Activated CD4-positive, alpha-beta T cell treated with anti-CD3 and anti-CD28 coated beads, Interleukin-2, amount 50 U/mL, for 48 hours (primary cell): Measurements from ENCODE around the gene CCDC74A.
"Not testable (repeated sequence)": the region's sequence is repeated elsewhere in the genome, so short reads cannot be mapped to it uniquely, and the experiment has no call there.

Experiments used
- DNase-seq, 2 experiments: peaks; one replicate each; pipeline ENCODE4 v3.0.0-alpha.2; 2020

CCDC74A gene

DNA sequence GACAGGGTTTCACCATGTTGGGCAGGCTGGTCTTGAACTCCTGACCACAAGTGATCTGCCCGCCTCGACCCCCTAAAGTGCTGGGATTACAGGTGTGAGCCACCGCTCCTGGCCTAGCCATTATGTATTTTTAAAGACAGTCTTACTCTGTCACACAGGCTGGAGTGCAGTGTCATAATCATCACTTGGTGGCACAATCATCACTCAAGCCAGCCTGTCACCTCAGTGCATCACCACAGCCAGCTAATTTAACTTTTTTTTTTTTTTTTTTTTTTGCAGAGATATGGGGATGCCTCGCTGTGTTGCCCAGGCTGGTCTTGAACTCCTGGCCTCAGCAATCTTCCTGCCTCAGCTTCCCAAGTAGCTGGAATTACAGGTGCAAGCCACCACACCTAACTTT lies 24.1 kb upstream of the CCDC74A start:
- DNase-seq: not testable (repeated sequence)

GRCh38 chr2:131504082-131504750 lies 23.5 kb upstream of the CCDC74A start:
- DNase-seq: not testable (repeated sequence)

DNA sequence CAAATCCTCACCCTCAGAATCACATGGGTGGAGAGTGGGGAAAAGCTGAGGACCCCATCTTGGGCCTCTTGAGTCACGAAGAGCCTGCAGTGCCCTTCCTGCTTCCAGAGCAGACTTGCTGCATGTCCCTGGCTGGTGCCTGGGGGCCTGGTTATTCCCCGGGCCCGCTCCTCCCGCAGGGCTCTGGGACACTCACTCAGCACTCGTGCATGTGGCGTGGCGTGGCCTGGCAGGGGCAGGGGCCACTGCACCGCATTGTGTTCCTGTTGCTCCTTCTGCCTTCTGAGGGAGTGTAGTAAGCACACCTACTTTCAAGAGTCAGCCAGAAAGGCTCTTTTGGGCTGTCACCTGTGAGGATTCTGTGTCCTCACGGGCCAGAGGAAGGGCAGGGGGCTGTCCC lies 18.1 kb upstream of the CCDC74A start:
- DNase-seq: no peak

GRCh38 chr2:131511291-131511968 lies 16.3 kb upstream of the CCDC74A start:
- DNase-seq: not testable (repeated sequence)

DNA sequence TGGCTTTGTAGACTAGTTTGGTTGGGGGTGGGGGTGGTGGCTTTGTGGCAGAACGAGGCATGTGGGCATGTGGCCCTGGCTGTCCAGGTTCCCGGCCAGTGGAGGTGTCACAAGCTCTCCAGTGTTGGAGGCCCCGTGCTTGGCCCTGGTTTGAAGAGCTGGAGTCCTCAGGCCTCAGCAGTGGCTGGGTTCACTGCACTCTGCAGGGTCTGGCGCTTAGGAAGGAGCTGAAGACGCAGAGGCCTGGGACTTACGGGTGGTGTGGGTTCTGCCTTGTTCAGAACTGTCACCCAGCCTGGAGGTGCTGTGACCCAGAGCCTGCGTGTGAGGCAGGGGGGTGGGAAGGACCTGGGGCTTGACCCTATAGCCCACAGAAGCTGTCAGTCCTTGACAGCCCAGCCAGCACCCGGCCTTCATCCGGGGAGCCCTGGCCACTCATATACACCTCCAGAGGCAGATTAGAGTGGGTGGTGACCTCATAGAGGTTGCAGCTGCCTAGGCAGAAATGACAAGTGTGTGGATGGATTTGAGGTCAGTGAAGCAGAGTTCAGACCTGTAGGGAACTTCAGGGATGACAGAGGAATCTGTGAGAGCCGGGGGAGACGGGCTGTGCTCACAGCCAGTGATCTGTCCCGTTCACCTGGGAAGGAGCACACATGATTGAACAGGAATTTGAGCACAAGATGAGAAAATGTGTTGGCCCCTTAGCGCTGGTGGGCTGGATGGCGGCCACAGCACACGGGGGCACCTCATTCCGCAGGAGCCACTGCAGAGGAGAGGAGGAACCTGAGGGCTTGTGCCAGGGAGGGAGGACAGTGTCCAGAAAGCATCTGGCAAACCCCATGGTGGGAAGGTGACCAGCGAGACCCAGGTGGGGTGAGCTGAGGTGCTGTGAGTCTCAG lies 15.5 kb upstream of the CCDC74A start:
- DNase-seq: not testable (repeated sequence)

DNA sequence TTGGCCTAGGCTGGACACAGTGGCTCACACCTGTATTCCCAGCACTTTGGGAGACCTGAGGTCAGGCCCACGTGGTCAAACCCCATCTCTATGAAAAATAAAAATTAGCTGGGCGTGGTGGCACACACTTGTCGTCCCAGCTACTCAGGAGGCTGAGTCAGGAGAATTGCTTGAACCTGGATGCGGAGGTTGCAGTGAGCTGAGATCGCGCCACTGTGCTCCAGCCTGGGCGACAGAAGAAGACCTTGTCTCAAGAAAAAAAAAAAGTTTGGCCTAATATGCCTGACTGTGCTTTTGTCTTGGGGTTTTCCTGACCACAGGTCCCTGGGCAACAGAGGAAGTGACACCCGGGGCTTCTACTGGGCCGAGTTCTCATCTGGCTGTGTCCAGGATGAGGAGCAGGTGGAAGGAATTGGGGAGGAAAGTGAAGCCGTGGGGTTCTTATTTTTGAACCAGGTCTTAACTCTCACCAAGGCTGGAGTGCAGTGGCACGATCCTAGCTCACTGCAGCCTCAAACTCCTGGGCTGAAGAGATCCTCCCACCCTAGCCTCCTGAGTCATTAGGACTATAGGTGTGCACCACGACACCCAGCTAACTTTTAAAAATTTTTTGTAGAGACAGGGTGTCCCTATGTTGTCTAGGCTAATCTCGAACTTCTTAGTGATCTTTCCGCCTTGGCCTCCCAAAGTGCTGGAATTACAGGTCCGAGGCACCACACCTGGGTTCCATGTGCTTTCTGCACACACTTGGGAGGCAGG lies 13.1 kb upstream of the CCDC74A start:
- not testable (repeated sequence) for DNase-seq

GRCh38 chr2:131515235-131515634 lies 12.5 kb upstream of the CCDC74A start:
- DNase-seq: not testable (repeated sequence)

- DNase-seq: no peak
These were observed 11.7 kb upstream of the CCDC74A start for GRCh38 chr2:131516011-131516410.

DNA sequence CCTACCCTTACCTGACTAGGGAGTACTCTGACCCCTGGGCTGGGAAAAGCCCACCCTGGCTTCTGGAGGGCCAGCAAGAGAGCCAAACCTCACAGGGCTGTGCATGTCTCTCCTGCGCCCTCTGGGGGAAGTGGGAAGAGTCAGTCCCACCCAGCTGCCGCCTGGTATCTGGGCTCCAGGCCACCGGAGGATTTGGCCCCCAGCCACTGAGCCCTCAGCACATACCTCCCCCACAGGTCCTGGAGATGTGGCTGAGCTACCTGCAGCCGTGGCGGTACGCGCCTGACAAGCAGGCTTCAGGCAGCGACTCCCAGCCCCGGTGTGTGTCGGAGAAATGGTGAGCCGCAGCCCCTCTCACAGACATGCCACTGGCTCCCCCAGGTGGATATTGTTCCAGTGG lies 11.1 kb upstream of the CCDC74A start:
- not testable (repeated sequence) for DNase-seq

GRCh38 chr2:131517106-131517831 lies 10.4 kb upstream of the CCDC74A start:
- no peak for DNase-seq

DNA sequence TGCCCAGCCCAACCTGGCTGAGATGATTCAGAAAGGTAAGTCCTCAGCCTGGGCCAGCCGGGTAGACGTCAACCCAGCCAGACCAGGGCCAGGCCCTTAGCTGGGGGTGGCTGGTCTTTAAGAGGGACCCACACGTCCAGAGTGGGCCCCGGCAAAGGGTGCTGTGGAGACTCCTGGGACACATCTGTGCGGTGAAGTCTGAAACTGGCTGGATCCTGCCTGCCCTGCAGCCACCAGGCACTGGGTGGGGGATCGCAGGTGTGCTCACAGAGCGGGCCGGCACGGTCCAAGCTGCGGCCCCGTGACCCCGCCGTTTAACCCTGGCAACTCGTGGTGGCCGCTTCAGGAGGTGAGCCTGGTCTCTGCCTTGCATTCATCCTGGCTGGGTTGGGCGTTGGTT lies 9.8 kb upstream of the CCDC74A start:
- DNase-seq: not testable (repeated sequence)

GRCh38 chr2:131518531-131518930 lies 9.2 kb upstream of the CCDC74A start:
- DNase-seq: not testable (repeated sequence)

GRCh38 chr2:131519466-131519865 lies 8.2 kb upstream of the CCDC74A start:
- no peak for DNase-seq

- not testable (repeated sequence) for DNase-seq
These were observed 7.7 kb upstream of the CCDC74A start for GRCh38 chr2:131519871-131520470.

DNA sequence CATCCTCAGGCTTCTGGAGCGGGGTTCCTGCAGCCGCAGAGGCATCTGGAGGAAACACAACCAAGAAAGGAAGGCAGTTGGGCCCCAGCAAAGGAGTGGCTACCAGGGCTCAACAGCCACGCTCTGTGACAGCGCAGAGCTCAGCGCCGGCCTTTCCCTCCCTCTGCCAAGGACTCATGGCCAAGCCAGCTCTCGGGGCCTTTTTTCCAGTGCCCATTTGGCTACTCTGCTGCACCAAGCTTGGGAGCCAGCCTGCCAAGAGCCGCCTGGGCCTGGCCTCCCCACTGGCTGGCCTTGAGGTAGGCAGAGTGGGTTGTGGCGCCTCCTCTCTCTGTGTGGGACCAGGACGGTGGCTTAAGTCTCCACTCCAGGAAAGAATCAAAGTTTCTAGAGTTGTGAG lies 7.2 kb upstream of the CCDC74A start:
- no peak for DNase-seq

DNA sequence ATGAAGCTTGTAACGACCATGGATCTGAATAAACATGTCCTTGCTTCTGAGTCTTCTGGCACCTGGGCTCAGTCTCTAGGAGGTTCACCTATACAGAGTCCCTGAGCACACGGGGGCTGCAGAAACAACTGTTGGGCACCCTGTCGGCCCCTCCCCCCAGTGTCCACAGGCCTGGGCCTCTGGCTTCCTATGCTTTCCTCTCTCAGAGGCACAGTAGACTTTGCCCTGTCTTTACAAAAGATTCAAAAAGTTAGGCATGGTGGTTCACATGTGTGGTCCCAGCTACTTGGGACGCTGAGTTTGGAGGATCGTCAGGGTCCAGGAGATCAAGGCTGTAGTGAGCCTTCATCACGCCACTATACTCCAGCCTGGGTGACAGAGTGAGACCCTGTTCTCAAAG lies 6.2 kb upstream of the CCDC74A start:
- DNase-seq: not testable (repeated sequence)

DNA sequence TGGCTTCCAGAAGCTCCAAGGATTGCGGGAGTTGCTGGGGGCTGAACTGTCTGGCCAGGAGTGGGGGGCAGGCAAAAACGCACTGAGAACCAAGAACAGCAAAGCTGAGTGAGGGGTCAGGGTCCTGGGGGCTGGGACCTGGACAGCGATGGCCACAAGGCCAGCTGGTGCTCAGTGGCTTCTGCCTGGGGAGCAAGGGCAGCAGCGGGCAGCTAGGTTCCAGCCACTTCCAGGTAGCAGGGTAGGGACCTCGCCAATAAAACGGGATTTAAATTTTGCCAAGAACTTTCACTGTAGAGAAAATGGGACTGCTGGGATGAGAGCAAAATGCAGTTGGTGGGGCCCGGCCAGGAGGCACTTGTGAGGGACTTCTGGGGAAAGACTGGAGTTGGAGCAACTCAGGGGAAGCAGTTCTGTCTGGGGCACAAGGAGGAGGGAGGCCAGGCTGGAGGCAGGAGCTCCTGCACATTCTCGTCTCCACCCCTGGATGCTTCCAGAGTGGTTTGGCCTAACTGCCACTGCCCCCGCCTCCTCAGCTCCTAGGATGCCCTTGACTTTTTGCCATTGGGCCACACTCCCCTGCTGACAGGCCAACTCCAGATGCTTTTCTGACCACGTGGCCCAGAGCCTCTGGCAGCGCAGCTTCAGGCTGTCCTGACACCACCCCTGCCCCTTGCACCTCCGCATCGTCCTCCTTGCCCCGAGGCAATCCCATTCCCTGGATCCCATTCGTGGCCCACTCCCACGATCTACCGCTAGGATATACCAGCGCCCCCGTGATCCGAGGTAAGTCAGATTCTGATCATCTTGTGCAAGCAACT lies 5.5 kb upstream of the CCDC74A start:
- no peak for DNase-seq

- DNase-seq: not testable (repeated sequence)
These were observed 2.4 kb upstream of the CCDC74A start for GRCh38 chr2:131525256-131525655.

GRCh38 chr2:131528981-131529863 lies 1.5 kb downstream of the CCDC74A start:
- not testable (repeated sequence) for DNase-seq
